Stimulated activated CD4-positive, alpha-beta T cell treated with anti-CD3 and anti-CD28 coated beads, Interleukin-2, amount 100 ng/mL, for 24 hours (primary cell): Measurements from ENCODE around the gene SHISA6.

Source experiments
- DNase-seq, 2 donors: peaks; one replicate each; pipeline ENCODE4 v3.0.0-alpha.2; 2020

SHISA6 gene

DNA sequence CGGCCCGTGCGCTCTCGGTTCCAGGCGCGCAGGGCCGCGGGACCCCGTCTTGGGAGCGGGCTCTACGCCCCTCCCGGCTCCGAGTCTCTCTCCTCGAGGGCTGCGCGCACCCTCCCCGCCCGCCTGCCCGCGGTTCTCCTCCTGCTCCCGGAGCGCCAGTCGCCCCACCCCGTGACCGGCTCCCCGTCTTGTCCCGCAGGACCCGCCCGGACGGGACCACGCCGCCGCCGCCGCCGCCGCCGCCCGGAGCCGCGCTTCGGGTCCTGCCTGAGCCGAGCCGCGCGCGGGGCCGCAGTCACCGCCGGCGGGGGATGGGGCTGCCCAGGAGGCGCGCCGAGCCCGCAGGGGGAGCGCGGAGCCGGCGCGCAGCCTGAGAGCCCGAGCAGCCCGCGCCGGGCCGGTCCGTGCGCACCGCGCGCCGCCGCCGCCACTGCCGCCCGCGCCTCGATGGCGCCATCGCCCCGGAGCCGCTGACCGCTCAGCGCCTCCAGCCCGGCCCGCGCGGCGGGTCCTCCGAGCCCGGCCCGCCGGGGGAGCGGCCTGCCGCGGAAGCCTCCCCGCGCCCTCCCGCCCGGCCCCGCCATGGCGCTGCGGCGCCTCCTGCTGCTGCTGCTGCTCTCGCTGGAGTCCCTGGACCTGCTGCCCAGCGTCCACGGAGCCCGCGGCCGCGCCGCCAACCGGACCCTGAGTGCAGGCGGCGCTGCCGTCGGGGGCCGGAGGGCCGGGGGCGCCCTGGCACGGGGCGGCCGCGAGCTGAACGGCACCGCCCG lies at the start of gene SHISA6:
SHISA6 (plus strand) TSS at position 373 of the 770 bp plus-strand sequence.
- DNase-seq = no peak

DNA sequence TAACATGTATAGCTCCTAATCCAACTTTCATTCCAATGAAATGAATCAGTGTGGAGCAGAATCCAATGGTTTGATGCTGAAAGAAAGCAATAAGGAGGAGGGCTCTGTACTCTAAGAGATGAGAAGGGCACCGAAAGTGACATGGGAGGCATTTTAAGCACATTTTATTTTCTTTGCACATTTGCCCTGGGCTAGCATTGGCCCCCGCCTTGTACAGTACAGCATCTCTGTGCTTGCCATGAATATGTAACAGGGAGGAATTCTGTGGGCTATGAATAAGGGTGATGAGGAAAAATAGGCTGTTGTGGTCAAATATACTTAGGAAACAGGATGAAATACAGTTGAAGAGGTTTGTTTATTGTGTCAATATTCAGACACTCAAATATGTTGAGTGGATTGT lies 45.2 kb upstream of the SHISA6 start:
- no peak for DNase-seq

DNA sequence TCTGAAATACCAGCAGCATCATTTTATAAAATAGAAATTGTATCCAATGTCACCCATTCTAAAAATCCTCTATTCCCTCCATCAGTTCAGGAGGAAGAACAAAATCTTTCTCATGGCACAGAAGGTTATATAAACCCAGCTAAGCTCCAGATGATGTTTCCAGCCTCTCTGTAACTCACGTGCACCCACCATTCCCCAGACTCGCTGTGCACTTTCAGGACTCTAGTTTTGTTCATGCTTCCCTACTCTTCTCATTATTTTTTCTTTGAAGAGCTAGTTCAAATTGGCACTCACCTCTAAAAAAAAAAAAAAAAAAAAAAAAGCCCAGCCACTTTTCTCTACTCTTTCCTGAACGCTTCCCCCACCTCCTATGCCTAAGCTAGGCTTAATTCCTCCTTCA lies 36.0 kb upstream of the SHISA6 start:
- no peak for DNase-seq

DNA sequence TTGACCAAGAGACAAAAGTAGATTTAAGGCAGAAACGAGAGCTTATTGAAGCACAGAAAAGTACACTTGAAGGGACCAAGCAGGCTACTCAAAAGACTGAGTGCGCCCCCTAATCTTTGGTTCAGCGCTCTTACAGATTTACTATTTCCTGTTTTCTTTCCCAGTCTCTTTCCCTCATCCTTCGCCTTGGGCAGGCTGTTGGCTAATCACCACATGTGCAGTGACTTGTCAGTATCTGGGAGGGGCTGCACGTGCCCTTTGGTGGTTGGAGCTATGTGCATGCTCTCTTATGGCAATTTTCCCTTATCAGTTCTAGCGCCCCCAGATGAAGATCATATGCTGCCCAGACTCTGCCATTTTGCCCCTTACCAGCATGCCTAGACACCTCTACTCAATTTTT lies 35.4 kb upstream of the SHISA6 start:
- no peak for DNase-seq

DNA sequence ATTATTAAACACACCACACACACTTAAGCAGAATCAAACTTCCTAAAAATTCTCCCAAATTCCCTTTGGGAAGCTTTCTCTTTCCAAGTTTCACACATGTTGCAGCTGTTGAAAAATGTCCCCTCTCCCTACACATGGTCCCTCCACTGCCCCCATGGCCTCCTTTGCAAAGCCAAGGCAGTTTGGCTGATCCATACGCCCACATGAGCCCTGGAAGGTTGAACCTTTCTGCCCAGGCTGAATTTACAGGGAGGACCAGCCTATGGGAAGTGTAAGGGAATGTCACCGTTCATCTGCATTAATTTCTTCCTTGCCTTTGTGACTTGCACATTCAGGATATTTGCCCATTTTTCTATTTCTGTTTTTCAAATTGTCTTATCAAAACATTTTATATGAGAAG lies 31.1 kb upstream of the SHISA6 start:
- DNase-seq = no peak

DNA sequence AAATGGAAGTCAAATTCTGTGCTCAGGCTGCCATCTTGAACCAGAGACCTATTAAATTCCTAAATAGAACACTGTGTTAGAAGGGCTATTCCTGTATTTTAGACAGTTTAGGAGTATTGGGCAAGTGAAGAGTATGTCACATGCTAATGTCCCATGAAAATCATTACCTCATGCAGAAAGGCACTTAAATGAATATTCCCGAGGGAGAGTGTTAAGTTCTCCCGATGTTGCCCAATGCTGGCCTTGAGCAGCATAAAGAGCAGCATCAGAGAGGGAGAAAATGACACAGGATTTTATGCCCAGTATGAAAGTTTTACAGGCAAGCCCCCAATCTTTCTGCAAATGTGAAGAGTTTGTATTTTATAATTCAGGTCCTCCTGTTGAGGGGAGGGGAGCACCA lies 28.2 kb upstream of the SHISA6 start:
- DNase-seq = no peak

DNA sequence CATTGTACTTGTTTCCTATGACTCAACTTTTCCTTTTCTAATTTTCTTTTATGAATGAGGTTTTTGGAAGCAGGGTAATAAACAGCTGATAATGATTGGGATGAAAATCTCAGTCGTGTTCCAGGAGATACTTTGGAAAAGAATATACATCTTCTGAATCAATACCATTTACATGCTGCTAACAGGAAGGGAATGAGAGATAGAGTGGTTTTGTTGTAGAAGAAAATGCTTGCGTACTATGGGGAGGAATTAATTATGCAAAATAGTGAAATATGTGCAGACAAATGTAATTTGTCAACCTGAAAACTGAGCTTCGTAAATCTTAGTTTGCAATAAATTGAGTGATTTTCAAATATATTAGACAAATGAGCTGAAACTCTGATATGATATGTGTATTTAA lies 24.0 kb upstream of the SHISA6 start:
- DNase-seq = no peak

DNA sequence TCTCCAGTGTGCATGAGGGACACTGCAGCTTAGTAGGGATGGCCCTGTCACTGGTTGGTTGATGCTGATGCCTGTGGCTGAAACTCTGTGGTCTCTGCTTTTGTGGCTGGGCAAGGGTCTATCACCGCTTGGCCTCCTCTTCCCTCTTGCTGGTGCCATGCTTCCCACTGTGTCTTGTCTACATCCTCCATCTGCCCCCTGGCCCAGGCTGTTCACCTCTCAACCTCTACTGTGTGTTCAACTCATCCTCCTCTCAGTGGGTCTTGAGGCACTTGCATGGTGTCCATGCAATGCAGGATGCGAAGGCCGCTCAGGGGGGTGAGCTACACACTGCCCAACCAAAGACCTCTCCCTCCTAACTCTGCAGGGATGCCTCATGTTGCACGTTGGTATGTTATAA lies 19.8 kb upstream of the SHISA6 start:
- DNase-seq = no peak

DNA sequence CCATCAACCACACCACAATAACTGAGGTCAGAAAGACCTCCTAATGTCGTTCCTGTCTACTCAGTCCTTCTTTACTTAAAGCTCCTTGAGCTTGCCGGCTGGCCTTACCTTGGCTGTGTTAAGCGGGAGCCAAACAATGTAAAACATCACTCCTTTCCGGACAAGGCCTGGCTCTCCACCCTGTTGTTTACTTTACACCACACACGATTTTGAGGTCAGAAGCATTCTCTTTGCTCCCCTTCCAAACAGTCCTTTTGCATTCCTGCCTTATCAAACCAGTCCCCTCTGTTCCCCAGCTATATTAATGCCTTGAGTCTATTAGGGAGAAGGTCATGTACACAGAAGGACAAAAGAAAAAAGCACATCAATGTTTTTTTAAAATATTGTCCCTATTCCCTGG lies 19.3 kb upstream of the SHISA6 start:
- no peak for DNase-seq

DNA sequence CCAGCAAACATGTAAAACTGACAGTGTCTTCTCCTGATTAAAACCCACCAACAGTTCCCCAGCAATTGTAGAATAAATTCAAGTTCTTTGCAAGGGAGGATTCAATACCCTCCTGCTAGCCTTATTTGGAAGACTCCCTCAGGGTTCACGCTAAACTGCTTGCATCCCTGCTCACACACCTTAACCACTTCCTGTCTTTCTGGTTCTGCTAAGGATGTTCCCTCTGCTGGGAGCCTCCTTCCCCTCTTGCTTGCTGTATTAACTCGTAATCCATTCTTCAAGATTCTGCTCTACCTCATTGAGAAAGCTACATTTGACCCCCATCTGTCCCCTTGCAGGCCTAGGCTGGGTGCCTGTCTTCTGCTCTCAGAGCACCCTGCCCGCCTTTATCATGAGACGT lies 2.3 kb upstream of the SHISA6 start:
- no peak for DNase-seq

DNA sequence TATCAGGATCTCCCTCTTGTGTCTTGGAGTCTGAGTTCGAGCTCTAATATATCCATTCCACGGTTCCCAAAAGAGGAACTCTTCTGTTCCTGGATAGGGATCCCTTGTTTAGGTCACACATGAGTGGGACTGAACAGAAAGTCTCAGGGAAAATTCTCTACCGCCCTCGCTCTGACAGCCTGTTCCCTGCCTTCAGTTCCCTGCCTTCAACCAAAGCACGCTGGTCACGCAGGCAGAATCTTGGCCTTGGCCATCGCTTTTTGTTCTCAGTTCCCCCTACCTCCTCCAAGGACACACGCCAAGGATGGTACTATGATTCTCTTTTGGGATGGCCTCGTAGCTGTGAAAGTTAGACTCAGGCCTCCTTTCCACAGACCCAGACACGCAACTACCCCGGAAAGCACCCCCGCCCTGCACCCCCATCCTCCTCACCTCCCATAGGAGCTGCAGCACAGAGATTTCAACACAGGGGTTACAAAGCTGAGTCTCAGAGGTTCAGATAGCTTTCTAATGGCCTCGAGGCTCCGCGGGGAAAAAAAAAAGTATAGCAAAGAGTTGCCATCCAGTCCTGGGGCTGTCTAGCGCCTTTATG lies 1.5 kb upstream of the SHISA6 start:
- no peak for DNase-seq

DNA sequence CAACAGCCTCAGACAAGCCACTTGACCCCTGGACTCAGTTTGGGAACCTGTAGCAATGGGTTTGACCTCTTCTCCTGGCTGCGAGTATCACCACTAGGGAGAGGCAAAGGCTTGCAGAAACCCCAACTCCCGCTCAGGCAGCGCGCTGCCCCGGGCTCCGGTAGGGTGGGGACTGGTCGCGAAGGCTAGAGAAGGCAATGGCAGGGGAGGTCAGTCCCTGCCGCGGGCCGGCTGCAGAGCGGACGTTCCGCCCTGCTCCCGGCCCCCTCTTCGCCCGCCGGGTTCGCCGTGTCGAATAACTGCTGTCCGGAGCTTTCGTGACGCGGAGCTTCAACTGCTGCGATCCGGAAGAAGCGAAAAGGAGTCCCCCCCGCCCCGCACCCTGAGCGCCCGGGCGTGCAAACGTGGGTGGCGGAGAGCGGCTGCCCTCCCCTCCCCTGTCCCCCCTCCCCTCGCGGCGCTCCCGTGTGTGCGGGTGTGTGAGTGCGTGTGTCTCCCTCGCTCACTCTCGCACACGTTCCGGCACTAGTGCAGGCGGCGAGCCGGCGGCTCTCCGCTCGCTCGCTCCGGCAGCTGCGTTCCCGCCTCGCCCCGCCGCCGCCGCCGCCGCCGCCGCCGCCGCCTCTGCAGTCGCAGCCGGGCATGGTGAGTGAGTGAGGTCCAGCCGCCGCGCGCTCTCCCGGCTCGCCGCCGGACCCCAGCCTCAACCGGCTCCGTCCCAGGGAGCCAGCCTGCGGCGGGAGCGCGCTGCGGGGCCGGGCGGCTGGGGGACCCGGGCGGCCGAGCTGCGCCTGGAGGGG lies 772 bp upstream of the SHISA6 start:
- no peak for DNase-seq

DNA sequence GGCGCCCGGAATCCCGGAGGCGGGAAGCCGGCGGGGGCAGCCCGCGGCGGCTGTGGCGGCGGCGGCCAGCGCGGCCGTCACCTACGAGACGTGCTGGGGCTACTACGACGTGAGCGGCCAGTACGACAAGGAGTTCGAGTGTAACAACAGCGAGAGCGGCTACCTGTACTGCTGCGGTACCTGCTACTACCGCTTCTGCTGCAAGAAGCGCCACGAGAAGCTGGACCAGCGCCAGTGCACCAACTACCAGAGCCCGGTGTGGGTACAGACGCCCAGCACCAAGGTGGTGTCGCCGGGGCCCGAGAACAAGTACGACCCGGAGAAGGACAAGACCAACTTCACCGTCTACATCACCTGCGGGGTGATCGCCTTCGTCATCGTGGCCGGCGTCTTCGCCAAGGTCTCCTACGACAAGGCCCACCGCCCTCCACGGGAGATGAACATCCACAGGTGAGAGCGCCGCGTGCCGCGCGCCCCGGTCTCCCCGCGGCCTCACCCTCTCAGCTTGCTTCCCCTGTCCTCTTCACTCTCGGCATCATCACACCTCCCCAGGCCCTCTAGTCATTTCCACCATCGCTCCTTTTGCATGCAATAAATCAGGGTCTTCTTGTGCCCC lies 706 bp downstream of the SHISA6 start:
- no peak for DNase-seq

DNA sequence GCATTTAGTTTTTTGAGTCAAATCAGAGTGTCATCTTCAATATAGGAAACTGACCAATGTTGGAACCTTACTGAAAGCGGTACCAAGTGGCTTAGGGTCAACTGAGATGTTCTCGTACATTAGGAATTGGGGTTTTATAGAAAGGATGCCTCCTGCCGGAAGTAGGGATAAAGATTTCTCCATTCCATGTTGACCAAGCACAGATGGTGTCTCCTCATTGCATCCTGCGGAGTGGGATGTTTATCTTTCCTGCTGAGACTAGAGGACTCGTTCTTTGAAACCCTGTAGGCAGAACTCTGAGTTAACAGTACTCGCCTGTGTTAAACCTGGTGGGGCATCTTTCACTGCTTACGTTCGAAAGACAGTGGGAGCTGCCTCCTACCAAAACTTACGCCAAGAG lies 1.4 kb downstream of the SHISA6 start:
- DNase-seq = no peak

DNA sequence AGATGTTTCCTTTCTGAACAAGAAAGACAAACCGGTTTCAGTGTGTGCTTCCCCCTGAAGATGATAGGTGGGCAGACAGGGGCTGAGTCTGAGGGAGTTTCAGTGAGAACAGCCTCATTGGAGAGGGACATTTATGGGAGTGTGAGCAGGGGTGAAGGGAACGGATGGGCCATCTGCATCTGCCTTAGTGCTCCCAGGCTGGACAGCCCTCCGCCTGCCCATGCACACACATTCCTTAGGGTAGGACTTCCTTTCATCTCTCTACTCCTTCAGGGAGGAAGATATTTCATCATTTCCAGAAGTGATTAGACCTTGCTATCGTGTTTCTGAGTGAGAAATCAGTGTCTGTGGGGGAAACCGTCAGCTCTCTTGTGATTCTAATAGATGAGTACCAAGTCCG lies 3.8 kb downstream of the SHISA6 start:
- no peak for DNase-seq

DNA sequence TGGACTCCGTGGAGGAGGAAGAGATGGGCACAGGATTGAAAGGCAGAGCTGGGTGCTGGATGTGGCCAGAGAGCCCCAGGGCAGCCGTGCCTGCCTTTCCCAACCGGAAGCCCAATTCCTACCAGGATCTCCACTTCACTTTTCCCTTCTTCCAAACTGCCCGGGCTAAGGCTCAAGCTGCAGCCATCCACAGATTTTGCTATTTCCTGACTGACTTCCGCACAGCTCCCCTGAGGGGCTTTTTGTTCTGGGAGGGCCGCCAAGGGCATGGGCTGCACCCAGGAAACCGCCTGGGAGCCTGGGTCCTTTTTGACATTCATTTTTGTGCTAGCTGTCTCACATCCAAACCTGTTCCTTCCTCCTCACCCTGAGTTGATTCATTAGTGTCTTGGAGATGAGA lies 4.2 kb downstream of the SHISA6 start:
- DNase-seq = no peak

DNA sequence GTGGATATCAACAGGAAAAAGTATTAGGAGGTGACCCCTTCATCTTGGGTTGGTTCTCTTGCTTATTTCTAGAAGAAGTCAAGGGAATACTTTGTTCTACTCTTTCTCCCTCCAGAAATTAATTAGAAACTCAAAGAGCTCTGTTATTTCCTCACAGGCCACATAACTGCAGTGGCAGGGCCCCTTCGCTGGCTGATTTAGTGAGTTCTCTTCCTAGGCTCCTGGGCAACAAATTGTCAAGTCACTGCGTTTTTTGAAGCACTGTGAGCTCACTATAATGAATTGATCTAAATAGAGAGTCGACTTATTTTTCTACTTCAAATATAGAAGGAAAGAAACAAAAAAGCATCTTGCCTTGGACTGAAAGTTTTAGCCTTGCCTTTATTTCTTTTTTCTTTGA lies 4.8 kb downstream of the SHISA6 start:
- DNase-seq = no peak

DNA sequence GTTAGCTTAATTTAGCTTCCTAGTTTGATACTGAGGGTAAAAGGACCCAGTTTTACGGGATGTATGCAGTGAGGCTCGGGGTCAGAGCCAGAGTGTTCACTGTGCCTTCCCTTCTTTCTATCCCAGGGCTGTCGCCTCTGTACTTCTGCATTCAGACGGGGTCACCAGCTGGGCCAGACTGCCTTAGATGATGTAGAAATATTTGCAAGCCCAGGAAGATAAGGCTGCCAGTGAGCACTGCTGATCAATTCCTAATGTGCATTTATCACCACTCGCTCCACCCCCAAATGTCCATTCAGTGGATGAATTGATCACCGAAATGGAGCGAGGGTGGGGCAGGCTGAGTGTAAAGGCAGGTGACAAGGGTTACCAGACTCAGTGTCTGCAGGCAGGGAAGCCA lies 9.1 kb downstream of the SHISA6 start:
- no peak for DNase-seq

DNA sequence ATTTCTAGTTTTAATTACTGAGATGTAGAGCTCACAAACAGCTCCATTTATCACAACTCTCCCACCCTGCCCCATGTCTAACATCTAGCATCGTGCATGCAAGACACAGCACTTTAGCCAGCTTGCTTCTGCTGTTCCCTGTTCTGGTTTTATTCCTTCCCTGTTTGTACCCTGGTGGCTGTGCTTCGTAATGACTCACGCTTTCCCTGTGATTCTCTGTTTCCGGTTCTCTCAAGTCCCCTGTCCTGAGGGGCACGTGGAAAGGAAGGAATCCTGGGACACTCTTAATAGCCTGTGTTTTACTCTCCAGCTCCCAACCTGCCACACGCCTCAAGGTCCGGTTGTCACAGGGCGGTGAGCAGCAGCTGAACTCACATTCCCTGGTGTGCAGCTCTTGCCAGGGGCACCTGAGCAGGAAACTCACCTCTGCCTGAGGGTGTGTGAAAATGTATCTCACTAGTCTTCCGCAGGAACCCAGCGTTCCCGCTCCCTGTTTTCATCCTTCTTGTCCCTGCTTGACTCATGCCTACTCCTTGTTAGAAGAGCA lies 10.6 kb downstream of the SHISA6 start:
- no peak for DNase-seq

DNA sequence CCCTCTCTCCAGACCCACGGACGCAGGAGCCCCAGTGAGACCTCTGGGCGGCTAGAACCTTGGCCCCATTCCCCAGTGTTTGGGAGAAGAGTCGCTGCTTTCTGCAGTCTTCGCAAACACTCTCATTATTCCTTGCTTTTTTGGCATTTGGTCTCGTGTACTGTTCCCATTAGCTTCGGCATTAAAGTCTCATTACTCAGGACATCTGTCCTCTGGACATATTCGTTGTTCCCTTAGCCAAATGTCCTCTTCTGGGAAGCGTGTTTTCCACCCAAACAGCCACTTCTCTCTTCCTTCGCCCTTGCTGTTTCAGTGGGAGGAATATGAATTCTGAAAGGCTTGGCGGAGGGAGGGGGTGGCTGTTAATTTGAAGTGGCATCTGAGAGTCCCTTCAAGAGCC lies 11.1 kb downstream of the SHISA6 start:
- no peak for DNase-seq

DNA sequence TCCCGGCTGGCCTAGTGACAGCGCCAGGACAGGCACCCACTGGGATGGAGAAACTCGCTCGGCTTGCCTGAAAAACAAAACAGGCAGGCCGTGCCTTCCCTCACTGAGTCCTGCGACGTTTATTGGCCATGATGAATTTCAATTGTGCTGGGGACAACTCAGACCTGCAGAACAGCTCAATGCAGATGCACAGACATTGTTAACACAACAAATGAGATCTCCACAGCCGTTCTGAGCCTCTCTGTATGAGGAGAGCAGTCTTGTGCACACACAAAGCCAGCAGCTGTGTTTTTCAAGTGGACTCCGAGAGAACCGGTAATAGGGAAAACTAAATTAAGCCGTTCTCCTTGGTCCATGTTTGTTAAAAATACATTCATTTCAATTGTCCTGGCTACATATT lies 15.9 kb downstream of the SHISA6 start:
- DNase-seq = no peak

DNA sequence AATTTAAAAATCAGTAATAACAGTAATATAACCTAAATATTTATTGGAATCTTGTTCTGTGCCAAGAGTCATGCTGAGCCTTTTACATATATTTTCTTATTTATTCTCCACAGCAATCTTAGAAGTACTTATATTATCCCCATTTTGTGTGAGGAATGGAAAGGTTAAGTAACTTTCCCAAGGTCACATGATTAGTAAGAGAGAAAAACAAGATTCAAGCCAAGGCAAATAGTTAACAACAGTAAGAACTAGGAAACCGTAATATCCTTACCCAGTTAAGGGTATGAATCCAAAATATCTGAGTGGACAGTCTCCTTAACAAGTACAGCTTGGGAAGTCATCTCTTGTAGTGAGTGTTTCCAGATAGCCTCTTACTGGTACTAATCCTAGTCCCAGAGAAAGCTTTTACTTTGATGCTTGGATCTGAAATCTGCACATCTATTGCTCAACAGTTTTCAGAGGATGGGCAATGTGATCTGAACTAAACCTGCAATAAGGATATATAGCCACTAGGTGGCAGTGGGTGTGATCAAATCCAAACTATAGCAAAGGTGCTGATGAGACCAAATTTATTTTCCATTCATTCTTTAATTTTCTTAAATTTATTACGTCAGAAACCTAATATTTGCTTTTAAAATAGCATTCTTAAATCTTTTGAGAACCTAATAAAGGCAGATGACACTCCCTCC lies 23.3 kb downstream of the SHISA6 start:
- no peak for DNase-seq
